Mesendoderm (in vitro differentiated cells): ENCODE results near the gene ITGB7.
A peak's percentile ranks its signal among the peaks of the same experiment; 100 is the strongest.

ENCODE experiments used
- DNase-seq: peaks from one replicate; pipeline ENCODE4 v3.0.0; 2013
- H2AK5ac ChIP-seq: 2 replicates; pipeline ENCODE4 v1.6.1; 2013; ENCODE audit warnings: low read length, inconsistent platforms
- H2BK120ac ChIP-seq: 2 replicates; pipeline ENCODE4 v1.6.1; 2013; ENCODE audit warnings: low read depth, mild to moderate bottlenecking, low read length, moderate library complexity, mixed read lengths
- H2BK15ac ChIP-seq: replicated peaks from 2 replicates; pipeline ENCODE4 v1.6.1; 2013; ENCODE audit warnings: low read depth, mild to moderate bottlenecking, moderate library complexity
- H2BK5ac ChIP-seq: 2 replicates; pipeline ENCODE4 v1.6.1; 2013; ENCODE audit warnings: low read length, inconsistent platforms
- H3K18ac ChIP-seq: 2 replicates; pipeline ENCODE4 v1.6.1; 2013; ENCODE audit warnings: mild to moderate bottlenecking, low read length, mixed read lengths
- H3K23ac ChIP-seq: one replicate; pipeline ENCODE4 v1.6.1; 2013; ENCODE audit warnings: low read length
- H3K27ac ChIP-seq: 2 replicates; pipeline ENCODE4 v1.5.1; 2013; ENCODE audit warnings: low read depth, mild to moderate bottlenecking, inconsistent platforms, low read length, moderate library complexity
- H3K27me3 ChIP-seq: 2 replicates; pipeline ENCODE4 v1.6.1; 2013; ENCODE audit warnings: low read length, control low read depth, mild to moderate bottlenecking, inconsistent platforms; ENCODE audit not compliant: insufficient read depth, poor library complexity
- H3K36me3 ChIP-seq: 2 replicates; pipeline ENCODE4 v1.6.1; 2013; ENCODE audit warnings: low read length, inconsistent platforms; ENCODE audit not compliant: control insufficient read depth, insufficient read depth
- H3K4ac ChIP-seq: one replicate; pipeline ENCODE4 v1.6.1; 2013; ENCODE audit warnings: low read depth, mild to moderate bottlenecking, low read length, moderate library complexity
- H3K4me1 ChIP-seq: 2 replicates; pipeline ENCODE4 v1.6.1; 2013; ENCODE audit warnings: low read depth, low read length, inconsistent platforms; ENCODE audit not compliant: control insufficient read depth
- H3K4me2 ChIP-seq: 2 replicates; pipeline ENCODE4 v1.6.1; 2013; ENCODE audit warnings: low read length
- H3K4me3 ChIP-seq: 2 replicates; pipeline ENCODE4 v1.5.1; 2013; ENCODE audit warnings: mild to moderate bottlenecking, low read length
- H3K56ac ChIP-seq: one replicate; pipeline ENCODE4 v1.6.1; 2013; ENCODE audit warnings: low read length
- H3K79me1 ChIP-seq: 2 replicates; pipeline ENCODE4 v1.6.1; 2013; ENCODE audit warnings: low read length, inconsistent platforms
- H3K79me2 ChIP-seq: 2 replicates; pipeline ENCODE4 v1.6.1; 2013; ENCODE audit warnings: mild to moderate bottlenecking, low read length; ENCODE audit not compliant: control insufficient read depth, insufficient read depth
- H3K9ac ChIP-seq: 2 replicates; pipeline ENCODE4 v1.6.1; 2013; ENCODE audit warnings: low read length, inconsistent platforms
- H4K5ac ChIP-seq: one replicate; pipeline ENCODE4 v1.6.1; 2013; ENCODE audit warnings: low read length
- H4K8ac ChIP-seq: one replicate; pipeline ENCODE4 v1.6.1; 2013; ENCODE audit warnings: low read depth, mild to moderate bottlenecking, control low read depth, low read length, moderate library complexity
- WGBS: extraction: QIAGEN DNeasy Blood & Tissue Kit; methylation state at CpG from one replicate; pipeline ENCODE4 v1.1.7; 2013; ENCODE audit warnings: low lambda C conversion rate, missing lambda C conversion rate; ENCODE audit not compliant: insufficient coverage; ENCODE audit errors: extremely low coverage; 5-methylcytosine and 5-hydroxymethylcytosine counted together

ITGB7 gene

GRCh38 chr12:53151039-53151438 is 56.0 kb downstream of the ITGB7 start:
- Histone ChIP-seq H3K23ac (no peak overlapping the region), H2AK5ac (no peak overlapping the region), H2BK5ac (no peak overlapping the region), H3K27ac (peak overlapping the region; percentile 11), H3K9ac (no peak overlapping the region), H3K27me3 (no peaks in the 10 kb centered on the region), H3K79me1 (no peaks in the 10 kb centered on the region), H3K4ac (no peak overlapping the region), H2BK15ac (no peak overlapping the region), H3K4me3 (no peak overlapping the region), H3K18ac (no peak overlapping the region), H3K36me3 (no peaks in the 10 kb centered on the region), H3K56ac (no peak overlapping the region), H3K4me2 (no peak overlapping the region), H4K5ac (no peak overlapping the region), H4K8ac (no peak overlapping the region), H2BK120ac (no peak overlapping the region), H3K4me1 (no peaks in the 10 kb centered on the region), H3K79me2 (no peaks in the 10 kb centered on the region)
- no CpG with 5 or more reads among the region's 6 CpGs for WGBS
- DNase-seq: no peak

GRCh38 chr12:53147653-53148052 is 59.4 kb downstream of the ITGB7 start:
- WGBS: no CpG with 5 or more reads among the region's 15 CpGs
- Histone ChIP-seq H3K27ac (no peak overlapping the region), H4K5ac (no peak overlapping the region)

DNA sequence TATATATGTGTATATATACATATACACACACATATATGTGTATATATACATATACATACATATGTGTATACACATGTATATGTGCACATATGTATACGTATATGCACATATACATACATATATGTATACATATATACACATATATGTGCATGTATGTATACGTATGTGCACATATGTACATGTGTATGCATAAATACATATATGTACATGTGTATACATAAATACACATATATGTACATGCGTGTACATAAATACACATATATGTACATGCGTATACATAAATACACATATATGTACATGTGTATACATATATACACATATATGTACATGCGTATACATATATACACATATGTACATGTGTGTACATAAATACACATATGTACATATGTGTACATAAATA is 59.9 kb downstream of the ITGB7 start:
- no peak overlapping the region for H3K18ac ChIP-seq
- H3K36me3 ChIP-seq: no peaks in the 10 kb centered on the region
- DNase-seq: no peak
- WGBS: no CpG with 5 or more reads among the region's 5 CpGs
- no peak overlapping the region for H2BK120ac ChIP-seq
- H3K4me2 ChIP-seq: no peak overlapping the region
- no peak overlapping the region for H3K27ac ChIP-seq
- no peak overlapping the region for H2BK15ac ChIP-seq
- no peaks in the 10 kb centered on the region for H3K27me3 ChIP-seq
- H4K8ac ChIP-seq: no peak overlapping the region
- H3K79me2 ChIP-seq: no peaks in the 10 kb centered on the region
- H2AK5ac ChIP-seq: no peak overlapping the region
- no peaks in the 10 kb centered on the region for H3K79me1 ChIP-seq
- H3K23ac ChIP-seq: no peak overlapping the region
- H3K9ac ChIP-seq: no peak overlapping the region
- H2BK5ac ChIP-seq: no peak overlapping the region
- H3K56ac ChIP-seq: no peak overlapping the region
- H3K4me1 ChIP-seq: no peaks in the 10 kb centered on the region
- H3K4ac ChIP-seq: no peak overlapping the region
- no peak overlapping the region for H4K5ac ChIP-seq
- no peak overlapping the region for H3K4me3 ChIP-seq

More at GRCh38 chr12:53147653-53148052, 59.4 kb downstream of the ITGB7 start:
- Histone ChIP-seq H3K79me2 (no peaks in the 10 kb centered on the region), H3K4me3 (no peak overlapping the region), H3K79me1 (no peaks in the 10 kb centered on the region), H2BK15ac (no peak overlapping the region), H2BK5ac (no peak overlapping the region), H4K8ac (no peak overlapping the region), H3K4me2 (no peak overlapping the region), H3K4ac (no peak overlapping the region), H3K9ac (no peak overlapping the region), H2AK5ac (no peak overlapping the region), H3K18ac (no peak overlapping the region), H3K27me3 (no peaks in the 10 kb centered on the region), H3K56ac (no peak overlapping the region), H2BK120ac (no peak overlapping the region), H3K36me3 (no peaks in the 10 kb centered on the region), H3K23ac (no peak overlapping the region), H3K4me1 (no peaks in the 10 kb centered on the region)
- no peak for DNase-seq

DNA sequence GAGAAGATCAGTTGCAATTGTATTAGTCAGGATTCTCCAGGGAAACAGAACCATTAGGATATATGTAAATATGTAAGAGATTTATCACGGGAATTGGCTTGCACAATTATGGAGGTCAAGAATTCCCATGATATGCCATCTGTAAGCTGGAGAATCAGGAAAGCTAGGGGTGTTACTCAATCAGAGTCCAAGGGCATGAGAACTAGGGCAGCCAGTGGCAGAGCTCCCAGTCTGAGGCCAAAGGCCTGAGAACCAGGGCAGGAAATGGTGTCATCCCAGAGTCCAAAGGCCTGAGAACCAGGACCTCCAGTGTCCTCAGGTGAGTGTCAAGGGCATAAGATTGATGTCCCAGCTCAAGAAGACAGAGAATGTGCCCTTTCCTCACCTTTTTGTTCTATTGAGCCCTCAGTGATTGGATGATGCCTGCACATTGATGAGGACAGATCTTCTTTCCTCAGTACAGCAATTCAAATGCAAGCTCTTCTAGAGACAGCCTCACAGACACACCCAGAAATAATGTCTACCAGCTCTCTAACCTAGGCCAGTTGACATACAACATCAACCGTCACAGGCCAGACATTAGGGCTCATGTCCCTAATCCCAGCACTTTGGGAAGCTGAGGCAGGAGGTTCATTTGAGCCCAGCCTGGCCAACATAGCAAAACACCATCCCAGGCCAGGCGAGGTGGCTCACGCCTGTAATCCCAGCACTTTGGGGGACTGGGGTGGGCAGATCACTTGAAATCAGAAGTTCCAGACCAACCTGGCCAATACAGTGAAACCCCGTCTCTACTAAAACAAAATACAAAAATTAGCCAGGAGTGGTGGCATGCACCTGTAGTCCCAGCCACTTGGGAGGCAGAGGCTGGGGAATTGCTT is 61.4 kb downstream of the ITGB7 start:
- H3K27ac ChIP-seq: no peak overlapping the region
- H3K36me3 ChIP-seq: no peaks in the 10 kb centered on the region
- no peak overlapping the region for H3K9ac ChIP-seq
- no peak overlapping the region for H3K23ac ChIP-seq
- no CpG with 5 or more reads among the region's 5 CpGs for WGBS
- H3K79me2 ChIP-seq: no peaks in the 10 kb centered on the region
- no peak overlapping the region for H3K4me3 ChIP-seq
- H3K18ac ChIP-seq: no peak overlapping the region
- no peak overlapping the region for H3K4ac ChIP-seq
- no peak overlapping the region for H4K8ac ChIP-seq
- H2BK120ac ChIP-seq: no peak overlapping the region
- no peak overlapping the region for H4K5ac ChIP-seq
- no peaks in the 10 kb centered on the region for H3K79me1 ChIP-seq
- no peak overlapping the region for H3K4me2 ChIP-seq
- H3K27me3 ChIP-seq: no peaks in the 10 kb centered on the region
- no peak for DNase-seq
- H3K56ac ChIP-seq: peak overlapping the region; percentile 10
- peak overlapping the region; percentile 23 for H2AK5ac ChIP-seq
- H3K4me1 ChIP-seq: no peaks in the 10 kb centered on the region
- no peak overlapping the region for H2BK5ac ChIP-seq
- H2BK15ac ChIP-seq: no peak overlapping the region

GRCh38 chr12:53143355-53143754 is 63.7 kb downstream of the ITGB7 start:
- H3K36me3 ChIP-seq: no peaks in the 10 kb centered on the region
- no peaks in the 10 kb centered on the region for H3K79me1 ChIP-seq
- no peak overlapping the region for H2AK5ac ChIP-seq
- no peaks in the 10 kb centered on the region for H3K79me2 ChIP-seq
- no peak overlapping the region for H2BK120ac ChIP-seq
- WGBS: no CpG with 5 or more reads among the region's 4 CpGs
- H3K23ac ChIP-seq: no peak overlapping the region
- H2BK5ac ChIP-seq: no peak overlapping the region
- H3K56ac ChIP-seq: peak overlapping the region; percentile 31
- H3K4me1 ChIP-seq: no peaks in the 10 kb centered on the region
- H3K27me3 ChIP-seq: no peaks in the 10 kb centered on the region
- no peak overlapping the region for H3K18ac ChIP-seq
- H3K4me2 ChIP-seq: no peak overlapping the region
- no peak overlapping the region for H3K4me3 ChIP-seq
- H3K27ac ChIP-seq: no peak overlapping the region
- H4K8ac ChIP-seq: no peak overlapping the region
- H3K9ac ChIP-seq: no peak overlapping the region
- peak; percentile 80 for DNase-seq
- H3K4ac ChIP-seq: no peak overlapping the region
- no peak overlapping the region for H2BK15ac ChIP-seq
- H4K5ac ChIP-seq: no peak overlapping the region
